CD14-positive monocyte (primary cell): ENCODE measurements around the gene CFAP92. TPM values are rescaled to one million over a fixed set of nuclear protein-coding genes. Genes with fewer than 3 reads are reported as not detected.

Experiments
- DNase-seq, 3 donors: peaks; one replicate each; pipeline ENCODE4 v3.0.0-alpha.2; 2011 to 2022
- H2AFZ ChIP-seq: 2 replicates; pipeline ENCODE4 v1.6.0; 2012; ENCODE audit warnings: mild to moderate bottlenecking, low read depth, low read length, inconsistent platforms; ENCODE audit not compliant: insufficient read depth, poor library complexity, severe bottlenecking
- H3K27ac ChIP-seq, 2 donors: 1 replicate in 1 of 2; 2 replicates in 1 of 2; pipeline ENCODE4 v1.5.1; 2012 to 2013; ENCODE audit warnings: low read length in 2 of 2, control low read depth in 1 of 2, inconsistent platforms in 1 of 2, low read depth in 1 of 2, mild to moderate bottlenecking in 1 of 2
- H3K27me3 ChIP-seq, 2 donors: one replicate each; pipeline versions ENCODE4 v1.6.0 to v1.6.1; 2011 to 2013; ENCODE audit warnings: low read length in 2 of 2; ENCODE audit not compliant: control insufficient read depth in 2 of 2, insufficient read depth in 2 of 2
- H3K36me3 ChIP-seq, 2 donors: replicated peaks in 1 of 2; 1 replicate in 1 of 2; 2 replicates in 1 of 2; pipeline versions ENCODE4 v1.5.1 to v1.6.1; 2012 to 2013; ENCODE audit warnings: low read length in 2 of 2, control low read depth in 1 of 2, inconsistent platforms in 1 of 2, mild to moderate bottlenecking in 1 of 2; ENCODE audit not compliant: insufficient read depth in 2 of 2, control insufficient read depth in 1 of 2
- H3K4me1 ChIP-seq, 2 donors: 1 replicate in 1 of 2; 2 replicates in 1 of 2; pipeline versions ENCODE4 v1.5.1 to v1.6.1; 2012 to 2013; ENCODE audit warnings: low read length in 2 of 2, control low read depth in 1 of 2, inconsistent platforms in 1 of 2, mild to moderate bottlenecking in 1 of 2, moderate library complexity in 1 of 2; ENCODE audit not compliant: insufficient read depth in 2 of 2, control insufficient read depth in 1 of 2
- H3K4me2 ChIP-seq: replicated peaks from 2 replicates; pipeline ENCODE3; 2012; ENCODE audit warnings: low read length, moderate library complexity, mild to moderate bottlenecking; ENCODE audit not compliant: poor library complexity, severe bottlenecking; ENCODE audit errors: extremely low read depth
- H3K4me3 ChIP-seq, 3 experiments: fragments of 200-600 bp in 1 of 3; sonication (generic) in 1 of 3; replicated peaks in 1 of 3; 1 replicate in 2 of 3; 2 replicates in 1 of 3; pipeline ENCODE4 v1.5.1; 2011 to 2013; ENCODE audit warnings: low read length in 3 of 3, mild to moderate bottlenecking in 3 of 3, control low read depth in 2 of 3, low read depth in 2 of 3, inconsistent platforms in 1 of 3, moderate library complexity in 1 of 3
- H3K79me2 ChIP-seq: 2 replicates; pipeline ENCODE4 v1.6.0; 2012; ENCODE audit warnings: mild to moderate bottlenecking, control low read depth, inconsistent platforms, low read length, moderate library complexity; ENCODE audit not compliant: insufficient read depth
- H3K9ac ChIP-seq: 2 replicates; pipeline ENCODE4 v1.6.0; 2017; ENCODE audit warnings: low read length, mild to moderate bottlenecking; ENCODE audit not compliant: insufficient read depth, poor library complexity, severe bottlenecking
- H3K9me3 ChIP-seq, 2 donors: replicated peaks in 1 of 2; 1 replicate in 1 of 2; 2 replicates in 1 of 2; pipeline versions ENCODE4 v1.5.1 to v1.6.1; 2012 to 2013; ENCODE audit warnings: low read length in 2 of 2, control low read depth in 1 of 2; ENCODE audit not compliant: control insufficient read depth in 1 of 2, insufficient read depth in 1 of 2
- H4K20me1 ChIP-seq: 2 replicates; pipeline ENCODE4 v1.6.0; 2012; ENCODE audit warnings: mild to moderate bottlenecking, low read length, control low read depth, moderate library complexity; ENCODE audit not compliant: insufficient read depth
- H3K27ac Mint-ChIP-seq, 7 donors: one replicate each; pipeline ENCODE4 v1.8.0; 2020; ENCODE audit warnings: mild to moderate bottlenecking in 7 of 7, mixed read lengths in 7 of 7, moderate library complexity in 6 of 7, inconsistent platforms in 2 of 7
- H3K27me3 Mint-ChIP-seq, 3 donors: one replicate each; pipeline ENCODE4 v1.8.0; 2021 to 2022; ENCODE audit warnings: low read depth in 3 of 3, mild to moderate bottlenecking in 3 of 3, mixed read lengths in 3 of 3, moderate library complexity in 3 of 3, inconsistent platforms in 1 of 3
- H3K36me3 Mint-ChIP-seq, 2 donors: one replicate each; pipeline ENCODE4 v1.8.0; 2020; ENCODE audit warnings: mixed read lengths in 2 of 2, inconsistent platforms in 1 of 2, mild to moderate bottlenecking in 1 of 2
- H3K4me1 Mint-ChIP-seq: one replicate; pipeline ENCODE4 v1.8.0; 2020; ENCODE audit warnings: mild to moderate bottlenecking, mixed read lengths
- H3K4me3 Mint-ChIP-seq, 2 donors: one replicate each; pipeline ENCODE4 v1.8.0; 2020; ENCODE audit warnings: mild to moderate bottlenecking in 2 of 2, mixed read lengths in 2 of 2, moderate library complexity in 1 of 2
- H3K9me3 Mint-ChIP-seq, 7 donors: one replicate each; pipeline ENCODE4 v1.8.0; 2020 to 2022; ENCODE audit warnings: mixed read lengths in 7 of 7, mild to moderate bottlenecking in 6 of 7, moderate library complexity in 6 of 7, inconsistent platforms in 2 of 7
- CTCF ChIP-seq: fragments of 200-600 bp; IDR thresholded peaks from one replicate; pipeline ENCODE4 v1.8.0; 2022; ENCODE audit warnings: antibody characterized with exemption, mild to moderate bottlenecking
- WGBS: methylation state at CpG from one replicate; pipeline ENCODE4 v1.1.5; 2013; ENCODE audit warnings: missing lambda C conversion rate; ENCODE audit not compliant: insufficient coverage; 5-methylcytosine and 5-hydroxymethylcytosine counted together
- intact Hi-C, 2 donors: fragments of 100-400 bp; cut with micrococcal nuclease; formaldehyde crosslinking; loops; one replicate each; pipeline versions ENCODE4 v1.15.0 to v1.15.1; 2023
- polyA plus RNA-seq, 3 donors: library from polyadenylated mRNA; depleted of rRNA in 1 of 3; unstranded in 2 of 3; stranded (reverse) in 1 of 3; fragments of 300-500 nt in 2 of 3; fragments of >200 nt in 1 of 3; fragmentation: Illumina TruSeq in 2 of 3; gene quantifications; 1 replicate in 2 of 3; 2 replicates in 1 of 3; pipeline ENCODE4 v1.2.3, GENCODE V29; 2012 to 2021

CFAP92 gene
- polyA plus RNA-seq, 3 donors, result 0.12 to 0.50 (median 0.19) TPM

- peaks cover 7 to 14% (median 10%) of the 10 kb centered on the region in 3 donors for H3K27me3 Mint-ChIP-seq
- peaks cover 0 to 2% (median 0%) of the 10 kb centered on the region in 7 donors for H3K9me3 Mint-ChIP-seq
- H3K4me1 ChIP-seq, result peaks cover 16 to 19% of the 10 kb centered on the region in 2 donors
- no peak overlapping the region for H3K4me3 Mint-ChIP-seq
- H3K9ac ChIP-seq, result no peak overlapping the region
- H3K27me3 ChIP-seq, result no peaks in the 10 kb centered on the region
- no peaks in the 10 kb centered on the region for H3K36me3 ChIP-seq
- H2AFZ ChIP-seq, result no peak overlapping the region
- 100% methylated on average over 1 of the region's 9 CpGs for WGBS
- no peak overlapping the region for H3K27ac Mint-ChIP-seq
- H3K4me1 Mint-ChIP-seq, result peaks cover 20% of the 10 kb centered on the region
- H3K79me2 ChIP-seq, result no peaks in the 10 kb centered on the region
- H4K20me1 ChIP-seq, result no peaks in the 10 kb centered on the region
- H3K4me2 ChIP-seq, result no peak overlapping the region
- no peaks in the 10 kb centered on the region for H3K9me3 ChIP-seq
- intact Hi-C loops, result no loop called here
- no peak for TF ChIP-seq CTCF
- H3K27ac ChIP-seq, result no peak overlapping the region
- H3K4me3 ChIP-seq, result no peak overlapping the region
- no peak for DNase-seq
- peaks cover 0 to 2% of the 10 kb centered on the region in 2 donors for H3K36me3 Mint-ChIP-seq
Measured at GRCh38 chr3:129018751-129019150, 24.9 kb upstream of the CFAP92 start.

GRCh38 chr3:129018271-129018670 is 24.4 kb upstream of the CFAP92 start:
- peaks cover 20% of the 10 kb centered on the region for H3K4me1 Mint-ChIP-seq
- H3K9me3 ChIP-seq, result peaks cover 0 to 3% of the 10 kb centered on the region in 2 donors
- H3K4me3 ChIP-seq, result no peak overlapping the region
- H3K27me3 ChIP-seq, result no peaks in the 10 kb centered on the region
- H3K27ac ChIP-seq, result no peak overlapping the region
- no CpG with 5 or more reads among the region's 2 CpGs for WGBS
- peaks cover 7 to 14% (median 10%) of the 10 kb centered on the region in 3 donors for H3K27me3 Mint-ChIP-seq
- no peak for DNase-seq
- H3K4me1 ChIP-seq, result peaks cover 16 to 19% of the 10 kb centered on the region in 2 donors
- no peaks in the 10 kb centered on the region for H3K79me2 ChIP-seq
- H3K36me3 ChIP-seq, result no peaks in the 10 kb centered on the region
- H3K4me2 ChIP-seq, result no peak overlapping the region
- peaks cover 0 to under 1% (median 0%) of the 10 kb centered on the region in 7 donors for H3K9me3 Mint-ChIP-seq
- H3K4me3 Mint-ChIP-seq, result no peak overlapping the region
- H3K27ac Mint-ChIP-seq, result no peak overlapping the region
- H2AFZ ChIP-seq, result no peak overlapping the region
- TF ChIP-seq CTCF, result no peak
- H3K36me3 Mint-ChIP-seq, result peaks cover 0 to 2% of the 10 kb centered on the region in 2 donors
- H4K20me1 ChIP-seq, result no peaks in the 10 kb centered on the region
- no peak overlapping the region for H3K9ac ChIP-seq
- intact Hi-C loops, result no loop called here
